Hindlimb muscle (tissue), 1 donor: ENCODE data around the gene PRR12. TPM values are rescaled to one million over a fixed set of nuclear protein-coding genes. Genes with fewer than 3 reads are reported as not detected.

Experiments used
- DNase-seq: peaks from one replicate; pipeline ENCODE4 v3.0.0-alpha.2; 2013
- polyA plus RNA-seq: library from polyadenylated mRNA; unstranded; fragments of 120-200 nt; gene quantifications from one replicate; pipeline ENCODE4 v1.2.1, GENCODE V29; 2013; ENCODE audit not compliant: insufficient read length

Gene PRR12
- polyA plus RNA-seq, 1 donor, result 23.3 TPM

DNA sequence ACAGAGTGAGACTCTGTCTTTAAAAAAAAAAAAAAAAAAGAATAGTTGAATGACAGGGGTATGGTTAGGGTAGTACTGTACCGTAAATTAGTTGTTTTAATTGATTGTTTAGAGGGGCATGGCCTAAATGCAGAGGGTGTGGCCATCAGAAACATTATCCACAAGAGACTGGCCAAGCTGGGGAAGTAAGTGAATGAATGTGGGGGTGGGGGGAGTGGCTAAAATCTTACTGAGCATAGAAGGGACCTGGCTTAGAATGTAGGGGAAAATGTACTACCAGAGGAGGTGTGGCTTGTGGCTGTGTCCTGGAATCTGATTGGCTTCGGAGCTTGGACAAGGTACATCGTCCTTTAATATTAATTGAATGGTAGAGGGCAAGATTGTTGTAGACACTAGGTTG, 78.5 kb downstream of the PRR12 start:
- no peak for DNase-seq

- DNase-seq, result peak; percentile 67
These were observed 81.3 kb downstream of the PRR12 start for GRCh38 chr19:49672131-49672919.

Other genes starting within 250 kb of the PRR12 start
- 72.1 TPM for gene TEAD2, start 228.8 kb upstream of the PRR12 start, polyA plus RNA-seq
- gene DKKL1, start 227.3 kb upstream of the PRR12 start, polyA plus RNA-seq, result 2.4 TPM
- not detected for gene KASH5, start 202.9 kb upstream of the PRR12 start, polyA plus RNA-seq
- not detected for gene PTH2, start 167.7 kb upstream of the PRR12 start, polyA plus RNA-seq
- gene GFY, start 165.8 kb upstream of the PRR12 start, polyA plus RNA-seq, result not detected
- 0.76 TPM for gene SLC17A7, start 149.7 kb upstream of the PRR12 start, polyA plus RNA-seq
- gene PIH1D1, start 139.4 kb upstream of the PRR12 start, polyA plus RNA-seq, result 43.8 TPM
- gene ALDH16A1, start 138.0 kb upstream of the PRR12 start, polyA plus RNA-seq, result 14.8 TPM
- gene FLT3LG, start 117.0 kb upstream of the PRR12 start, polyA plus RNA-seq, result 3.5 TPM
- gene RPL13A, start 103.6 kb upstream of the PRR12 start, polyA plus RNA-seq, result 4,873 TPM
- gene RPS11, start 94.7 kb upstream of the PRR12 start, polyA plus RNA-seq, result 3,298 TPM
- gene FCGRT, start 78.5 kb upstream of the PRR12 start, polyA plus RNA-seq, result 178 TPM
- gene RCN3, start 63.2 kb upstream of the PRR12 start, polyA plus RNA-seq, result 44.5 TPM
- 59.7 TPM for gene NOSIP, start 10.6 kb upstream of the PRR12 start, polyA plus RNA-seq
- 0.18 TPM for gene PRRG2, start 9.9 kb upstream of the PRR12 start, polyA plus RNA-seq
- 29.1 TPM for gene RRAS, start 49.0 kb downstream of the PRR12 start, polyA plus RNA-seq
- gene SCAF1, start 51.0 kb downstream of the PRR12 start, polyA plus RNA-seq, result 36.4 TPM
- 38.7 TPM for gene IRF3, start 74.7 kb downstream of the PRR12 start, polyA plus RNA-seq
- gene BCL2L12, start 74.8 kb downstream of the PRR12 start, polyA plus RNA-seq, result 35.9 TPM
- 214 TPM for gene PRMT1, start 86.1 kb downstream of the PRR12 start, polyA plus RNA-seq
- gene ADM5, start 98.4 kb downstream of the PRR12 start, polyA plus RNA-seq, result 2.2 TPM
- 6.2 TPM for gene CPT1C, start 99.9 kb downstream of the PRR12 start, polyA plus RNA-seq
- gene TSKS, start 172.1 kb downstream of the PRR12 start, polyA plus RNA-seq, result 0.94 TPM
- 68.3 TPM for gene AP2A1, start 175.8 kb downstream of the PRR12 start, polyA plus RNA-seq
- 18.3 TPM for gene FUZ, start 222.1 kb downstream of the PRR12 start, polyA plus RNA-seq
- gene MED25, start 227.1 kb downstream of the PRR12 start, polyA plus RNA-seq, result 33.0 TPM